ENCODE measurements around the gene SHBG.

DNA sequence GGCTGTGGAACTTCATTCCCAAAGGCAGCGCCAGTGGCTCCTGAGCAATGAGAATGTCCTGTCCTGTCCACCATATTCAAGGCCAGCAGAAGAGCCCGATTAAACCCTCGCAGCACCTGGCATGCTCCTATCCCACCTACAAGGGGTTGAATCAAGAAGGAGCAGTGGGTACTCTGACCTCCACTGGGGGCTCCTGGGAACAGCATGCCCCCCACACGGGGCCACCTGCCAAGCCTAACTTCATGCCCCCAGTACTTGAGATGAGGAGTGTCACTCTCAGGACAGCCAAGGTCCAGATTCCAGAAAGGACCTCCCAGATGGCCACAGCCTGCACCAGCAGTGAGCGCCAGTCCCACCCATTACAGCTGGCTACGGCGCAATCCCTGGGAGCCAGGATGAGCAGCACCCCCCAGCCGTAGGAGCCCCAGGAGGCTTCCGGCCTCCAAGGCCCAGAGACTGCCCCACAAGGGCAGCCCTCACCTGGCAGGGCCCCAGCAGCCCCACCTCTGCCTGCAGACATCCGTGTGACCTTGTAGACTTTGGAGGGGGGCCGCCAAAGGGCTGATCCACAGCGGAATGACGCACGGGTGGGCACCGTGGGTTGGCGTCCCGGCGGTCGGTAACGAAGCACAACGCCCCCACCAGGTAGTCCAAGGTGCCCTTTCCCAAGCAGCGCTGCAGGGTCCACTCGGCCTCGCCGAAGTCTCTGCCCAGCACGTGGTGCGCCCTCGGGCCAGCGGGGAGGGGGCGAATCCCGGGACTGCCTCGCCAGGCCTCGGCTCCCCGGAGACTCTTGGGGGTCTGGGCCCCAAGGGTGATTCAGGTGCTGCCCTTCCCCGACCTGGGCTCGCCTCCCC lies 47.3 kb upstream of the SHBG start:
- TF ChIP-seq, protein P1, sequence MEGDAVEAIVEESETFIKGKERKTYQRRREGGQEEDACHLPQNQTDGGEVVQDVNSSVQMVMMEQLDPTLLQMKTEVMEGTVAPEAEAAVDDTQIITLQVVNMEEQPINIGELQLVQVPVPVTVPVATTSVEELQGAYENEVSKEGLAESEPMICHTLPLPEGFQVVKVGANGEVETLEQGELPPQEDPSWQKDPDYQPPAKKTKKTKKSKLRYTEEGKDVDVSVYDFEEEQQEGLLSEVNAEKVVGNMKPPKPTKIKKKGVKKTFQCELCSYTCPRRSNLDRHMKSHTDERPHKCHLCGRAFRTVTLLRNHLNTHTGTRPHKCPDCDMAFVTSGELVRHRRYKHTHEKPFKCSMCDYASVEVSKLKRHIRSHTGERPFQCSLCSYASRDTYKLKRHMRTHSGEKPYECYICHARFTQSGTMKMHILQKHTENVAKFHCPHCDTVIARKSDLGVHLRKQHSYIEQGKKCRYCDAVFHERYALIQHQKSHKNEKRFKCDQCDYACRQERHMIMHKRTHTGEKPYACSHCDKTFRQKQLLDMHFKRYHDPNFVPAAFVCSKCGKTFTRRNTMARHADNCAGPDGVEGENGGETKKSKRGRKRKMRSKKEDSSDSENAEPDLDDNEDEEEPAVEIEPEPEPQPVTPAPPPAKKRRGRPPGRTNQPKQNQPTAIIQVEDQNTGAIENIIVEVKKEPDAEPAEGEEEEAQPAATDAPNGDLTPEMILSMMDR (IDR thresholded peaks at IDR 0.05): no peak
- TF ChIP-seq EP300 (IDR thresholded peaks at IDR 0.05): no peak
- no peak for TF ChIP-seq POLR2A (IDR thresholded peaks at IDR 0.05)

Measured in upper lobe of left lung (tissue), 4 donors.